Measurements from ENCODE around the gene PKP2.

- TF ChIP-seq CTCF (conservative IDR thresholded peaks at IDR 0.05; ENCODE audit: low read length), result no peak
- no peak for TF ChIP-seq EZH2phosphoT487 (IDR thresholded peaks at IDR 0.05; ENCODE audit: borderline replicate concordance, low read depth, low read length)
Measured at GRCh38 chr12:32770141-32770540, 126.4 kb downstream of the PKP2 start.

Data from OCI-LY7 (cell line).